ENCODE measurements around the gene CLRN1.

The CLRN1 gene

DNA sequence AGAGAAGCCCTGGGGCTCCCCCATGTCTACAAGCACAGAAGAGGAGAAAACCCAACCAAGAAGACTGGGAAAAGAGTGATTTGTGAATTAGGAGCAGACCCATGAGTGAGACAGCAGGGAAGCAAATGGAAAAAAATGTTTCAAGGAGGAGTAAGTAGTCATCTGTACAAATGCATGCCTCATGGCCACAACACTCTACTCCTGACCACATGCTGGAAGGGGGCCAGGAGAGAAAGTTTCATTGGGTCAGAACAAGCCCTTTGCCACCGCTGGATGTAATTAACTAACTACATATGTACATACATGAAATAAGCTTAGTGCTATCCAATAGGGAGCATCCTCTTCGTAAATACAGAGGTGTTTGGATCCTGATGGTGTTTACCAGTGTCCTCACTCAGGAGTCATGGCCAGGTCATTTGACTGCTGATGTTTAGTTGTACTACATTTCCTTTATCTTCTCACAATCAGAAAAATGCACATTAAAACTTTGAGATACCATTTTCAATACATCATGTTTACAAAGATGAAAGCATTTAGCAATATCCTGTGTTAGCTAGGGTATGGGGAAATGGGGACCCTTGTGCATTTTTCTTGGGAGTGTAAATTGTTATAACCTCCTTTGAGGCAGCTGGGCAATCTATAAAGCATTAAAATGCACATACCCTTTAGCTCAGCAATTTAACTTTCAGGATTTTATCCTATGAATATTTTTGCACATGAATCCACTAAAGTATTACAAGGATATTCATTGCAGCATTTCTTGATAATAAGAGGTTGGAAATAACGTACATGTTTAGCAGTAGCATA lies 27.1 kb downstream of the CLRN1 start:
- no peaks in the 10 kb centered on the region for H3K36me3 ChIP-seq (ENCODE audit: low read depth)
- no peak for DNase-seq (ENCODE audit: low spot score)
- ATAC-seq (ENCODE audit: low read depth): peak; percentile 74
- no peaks in the 10 kb centered on the region for H3K27me3 ChIP-seq (ENCODE audit: insufficient read depth, poor library complexity, severe bottlenecking)
- no peak overlapping the region for H3K27ac ChIP-seq (ENCODE audit: poor library complexity, severe bottlenecking)
- no peak overlapping the region for H3K4me3 ChIP-seq (ENCODE audit: severe bottlenecking)
- no peak for TF ChIP-seq CTCF (IDR thresholded peaks at IDR 0.05; ENCODE audit: poor library complexity, severe bottlenecking)
- no peaks in the 10 kb centered on the region for H3K4me1 ChIP-seq (ENCODE audit: insufficient read depth, poor library complexity, severe bottlenecking)
- H3K9me3 ChIP-seq (ENCODE audit: severe bottlenecking): no peaks in the 10 kb centered on the region

- no peak for ATAC-seq (ENCODE audit: low read depth)
These were observed 30.3 kb downstream of the CLRN1 start for GRCh38 chr3:150942221-150942620.

DNA sequence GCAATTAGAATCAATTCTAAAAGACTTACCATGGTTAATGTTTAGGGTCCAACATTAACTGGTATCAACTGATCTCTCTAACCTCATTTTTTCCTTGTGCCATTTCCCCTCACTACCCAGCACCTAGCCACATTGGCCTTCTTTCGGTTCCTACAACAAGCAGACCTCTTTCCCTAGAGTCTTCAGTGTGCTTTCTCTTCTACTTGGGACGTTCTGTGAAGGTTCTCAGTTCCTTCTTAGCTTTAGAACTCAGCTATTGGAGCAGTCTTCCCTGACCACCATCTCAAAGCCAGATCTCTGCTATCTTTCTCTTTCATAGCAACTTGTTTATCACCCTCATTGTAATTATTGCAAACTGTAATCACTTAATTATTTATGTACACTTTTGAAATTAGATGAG lies 35.8 kb downstream of the CLRN1 start:
- peaks cover 6% of the 10 kb centered on the region for H3K27me3 ChIP-seq (ENCODE audit: insufficient read depth, poor library complexity, severe bottlenecking)

More at GRCh38 chr3:150942221-150942620, 30.3 kb downstream of the CLRN1 start:
- Histone ChIP-seq H3K4me3 (ENCODE audit: severe bottlenecking) (no peak overlapping the region), H3K27me3 (ENCODE audit: insufficient read depth, poor library complexity, severe bottlenecking) (peaks cover under 1% of the 10 kb centered on the region), H3K36me3 (ENCODE audit: low read depth) (no peaks in the 10 kb centered on the region), H3K4me1 (ENCODE audit: insufficient read depth, poor library complexity, severe bottlenecking) (no peaks in the 10 kb centered on the region), H3K9me3 (ENCODE audit: severe bottlenecking) (no peaks in the 10 kb centered on the region), H3K27ac (ENCODE audit: poor library complexity, severe bottlenecking) (no peak overlapping the region)
- no peak for TF ChIP-seq CTCF (IDR thresholded peaks at IDR 0.05; ENCODE audit: poor library complexity, severe bottlenecking)
- no peak for DNase-seq (ENCODE audit: low spot score)

GRCh38 chr3:150933473-150933995 lies 39.0 kb downstream of the CLRN1 start:
- Histone ChIP-seq H3K9me3 (ENCODE audit: severe bottlenecking) (no peaks in the 10 kb centered on the region), H3K36me3 (ENCODE audit: low read depth) (no peaks in the 10 kb centered on the region), H3K4me1 (ENCODE audit: insufficient read depth, poor library complexity, severe bottlenecking) (no peaks in the 10 kb centered on the region), H3K27me3 (ENCODE audit: insufficient read depth, poor library complexity, severe bottlenecking) (peaks cover 10% of the 10 kb centered on the region), H3K27ac (ENCODE audit: poor library complexity, severe bottlenecking) (no peak overlapping the region), H3K4me3 (ENCODE audit: severe bottlenecking) (no peak overlapping the region)
- DNase-seq (ENCODE audit: low spot score) (no peak), ATAC-seq (ENCODE audit: low read depth) (no peak)
- TF ChIP-seq CTCF (IDR thresholded peaks at IDR 0.05; ENCODE audit: poor library complexity, severe bottlenecking): no peak

More for the DNA sequence above, 35.8 kb downstream of the CLRN1 start:
- DNase-seq (ENCODE audit: low spot score): no peak
- Histone ChIP-seq H3K27ac (ENCODE audit: poor library complexity, severe bottlenecking) (no peak overlapping the region), H3K4me3 (ENCODE audit: severe bottlenecking) (no peak overlapping the region), H3K4me1 (ENCODE audit: insufficient read depth, poor library complexity, severe bottlenecking) (no peaks in the 10 kb centered on the region), H3K36me3 (ENCODE audit: low read depth) (no peaks in the 10 kb centered on the region), H3K9me3 (ENCODE audit: severe bottlenecking) (no peaks in the 10 kb centered on the region)
- no peak for ATAC-seq (ENCODE audit: low read depth)
- TF ChIP-seq CTCF (IDR thresholded peaks at IDR 0.05; ENCODE audit: poor library complexity, severe bottlenecking): no peak

DNA sequence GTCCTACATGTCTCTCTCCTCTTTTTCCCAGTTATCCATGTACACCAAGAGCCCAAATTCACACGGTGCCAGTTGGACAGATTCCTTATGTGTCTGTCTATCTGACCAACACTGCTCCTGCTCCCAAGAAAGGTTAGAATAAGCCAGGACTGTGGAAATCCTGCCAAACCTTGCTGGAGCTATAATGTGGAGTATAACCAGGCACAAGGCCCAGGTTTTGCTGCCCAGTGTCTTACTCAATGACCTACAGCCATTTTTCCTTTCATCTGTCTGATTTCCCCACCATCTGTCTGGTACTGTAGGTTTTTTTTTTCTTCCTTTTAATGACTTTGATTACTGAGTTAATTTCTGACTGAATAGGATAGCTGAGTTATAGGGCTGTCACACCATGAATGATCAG lies 40.8 kb downstream of the CLRN1 start:
- Histone ChIP-seq H3K27ac (ENCODE audit: poor library complexity, severe bottlenecking) (no peak overlapping the region), H3K36me3 (ENCODE audit: low read depth) (no peaks in the 10 kb centered on the region), H3K4me1 (ENCODE audit: insufficient read depth, poor library complexity, severe bottlenecking) (no peaks in the 10 kb centered on the region), H3K27me3 (ENCODE audit: insufficient read depth, poor library complexity, severe bottlenecking) (peaks cover 7% of the 10 kb centered on the region), H3K4me3 (ENCODE audit: severe bottlenecking) (no peak overlapping the region), H3K9me3 (ENCODE audit: severe bottlenecking) (no peaks in the 10 kb centered on the region)
- no peak for TF ChIP-seq CTCF (IDR thresholded peaks at IDR 0.05; ENCODE audit: poor library complexity, severe bottlenecking)
- ATAC-seq (ENCODE audit: low read depth) (no peak), DNase-seq (ENCODE audit: low spot score) (no peak)

All from RWPE2 (cell line).